Stimulated activated CD8-positive, alpha-beta memory T cell treated with anti-CD3 and anti-CD28 coated beads, Interleukin-12 subunit alpha, Interleukin-12 subunit beta, amount 100 ng/mL, for 4 hours (primary cell): ENCODE results near the gene LPIN1.
"Not testable (repeated sequence)": the region's sequence is repeated elsewhere in the genome, so short reads cannot be mapped to it uniquely, and the experiment has no call there.

Experiments
- DNase-seq: peaks from one replicate; pipeline ENCODE4 v3.0.0-alpha.2; 2020; ENCODE audit warnings: low read depth

Gene LPIN1

DNA sequence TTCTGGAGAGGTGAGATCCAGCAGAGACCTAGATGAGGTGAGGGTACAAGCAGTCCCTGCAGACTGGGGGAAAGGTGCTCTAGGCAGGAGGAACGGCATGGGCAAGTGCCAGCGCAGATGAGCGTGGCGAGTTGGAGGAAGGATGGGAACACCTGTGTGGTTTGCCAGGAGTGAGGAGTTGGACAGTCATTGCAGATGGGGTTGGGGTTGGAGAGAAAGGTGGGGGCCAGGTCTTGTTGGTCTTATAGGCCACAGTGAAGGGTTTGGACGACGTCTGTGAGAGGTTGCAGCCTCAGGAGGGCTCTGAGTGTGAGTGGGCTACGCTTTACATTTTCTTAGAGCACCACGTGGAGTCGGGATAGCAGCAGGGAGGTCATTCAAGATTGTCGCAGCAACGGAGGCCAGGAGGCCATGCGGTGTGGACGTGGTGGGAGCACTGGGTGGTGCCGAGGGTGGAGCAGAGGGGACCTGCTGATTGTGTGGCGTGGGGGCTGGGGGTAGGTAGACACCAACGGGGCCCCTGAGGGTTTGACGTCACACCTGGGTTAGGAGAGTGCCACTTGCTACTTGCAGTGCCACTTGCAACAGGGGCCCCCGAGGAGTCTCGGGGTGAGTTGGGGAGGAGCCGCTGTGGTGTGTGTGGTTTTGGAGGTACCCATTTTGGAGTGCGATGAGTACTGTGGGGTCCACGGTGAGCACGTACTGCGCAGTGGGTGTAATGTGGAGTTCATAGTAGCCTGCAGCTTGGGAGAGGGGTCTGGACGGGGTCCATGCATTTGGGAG is 66.2 kb downstream of the LPIN1 start:
- DNase-seq, result no peak

DNA sequence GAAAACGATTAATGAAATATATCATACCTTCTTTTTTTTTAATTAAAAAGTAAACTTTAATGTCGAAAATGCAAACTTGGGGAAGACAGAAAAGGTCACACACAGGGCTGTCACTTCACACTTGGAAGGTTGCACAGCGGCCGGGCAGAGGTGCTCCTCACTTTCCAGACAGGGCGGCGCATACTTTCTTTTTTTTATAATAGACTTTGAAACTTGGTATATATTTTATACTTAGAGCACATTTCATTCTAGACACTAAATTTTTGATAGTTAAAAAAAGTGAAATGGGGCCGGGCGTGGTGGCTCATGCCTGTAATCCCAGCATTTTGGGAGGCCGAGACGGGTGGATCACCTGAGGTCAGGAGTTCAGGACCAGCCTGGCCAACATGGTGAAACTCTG is 66.9 kb downstream of the LPIN1 start:
- DNase-seq, result not testable (repeated sequence)

DNA sequence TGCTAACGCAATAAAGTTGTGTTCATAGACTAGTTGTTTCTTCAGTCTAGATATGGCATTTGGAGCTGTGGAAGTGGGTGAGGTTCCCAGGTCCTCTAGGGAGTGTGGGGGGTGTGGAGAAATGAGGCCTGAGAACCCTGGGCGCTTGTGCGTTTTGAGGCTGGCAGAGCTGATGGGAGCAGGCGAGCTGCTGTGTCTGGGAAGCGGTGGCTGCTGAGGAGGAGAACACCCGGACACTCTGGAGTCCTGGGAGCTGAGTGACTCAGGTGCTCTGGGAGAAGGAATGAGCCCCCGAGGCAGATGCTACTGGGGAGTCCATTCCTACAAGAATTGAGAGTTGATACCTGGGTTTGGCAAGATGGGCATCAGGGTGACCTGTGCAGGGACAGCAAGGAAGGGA is 67.5 kb downstream of the LPIN1 start:
- no peak for DNase-seq

DNA sequence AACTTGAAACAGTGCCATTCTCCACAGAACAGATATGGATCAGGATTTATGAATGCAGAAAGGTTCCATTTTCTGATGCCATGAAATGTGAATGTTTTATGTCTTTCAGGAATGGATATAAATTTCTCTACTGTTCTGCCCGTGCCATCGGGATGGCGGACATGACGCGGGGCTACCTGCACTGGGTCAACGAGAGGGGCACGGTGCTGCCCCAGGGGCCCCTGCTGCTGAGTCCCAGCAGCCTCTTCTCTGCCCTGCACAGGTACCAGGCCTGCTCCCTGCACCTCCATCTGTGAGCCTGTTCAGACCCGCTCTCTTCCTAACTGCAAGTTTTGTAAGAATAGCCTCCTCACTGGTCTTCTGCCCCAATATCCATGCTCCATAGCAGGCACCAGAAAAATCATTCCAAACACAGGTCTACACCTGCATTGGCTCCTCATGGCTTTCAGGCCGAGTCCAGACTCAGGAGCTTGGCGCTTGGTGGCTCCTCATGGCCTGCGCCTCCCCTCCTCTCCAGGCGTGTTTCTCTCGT is 68.6 kb downstream of the LPIN1 start:
- DNase-seq, result no peak

DNA sequence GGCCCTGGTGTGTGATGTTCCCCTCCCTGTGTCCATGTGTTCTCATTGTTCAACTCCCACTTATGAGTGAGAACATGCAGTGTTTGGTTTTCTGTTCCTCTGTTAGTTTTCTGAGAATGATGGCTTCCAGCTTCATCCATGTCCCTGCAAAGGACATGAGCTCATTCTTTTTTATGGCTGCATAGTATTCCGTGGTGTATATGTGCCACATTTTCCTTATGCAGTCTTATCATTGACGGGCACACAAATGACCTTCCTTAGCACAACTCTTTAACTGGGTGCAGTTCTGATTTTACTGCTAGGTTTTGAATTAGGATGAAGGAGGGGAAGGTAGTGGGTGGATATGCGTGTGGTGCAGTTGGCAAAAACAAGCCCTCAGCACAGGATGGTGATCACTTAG is 70.5 kb downstream of the LPIN1 start:
- DNase-seq, result not testable (repeated sequence)

DNA sequence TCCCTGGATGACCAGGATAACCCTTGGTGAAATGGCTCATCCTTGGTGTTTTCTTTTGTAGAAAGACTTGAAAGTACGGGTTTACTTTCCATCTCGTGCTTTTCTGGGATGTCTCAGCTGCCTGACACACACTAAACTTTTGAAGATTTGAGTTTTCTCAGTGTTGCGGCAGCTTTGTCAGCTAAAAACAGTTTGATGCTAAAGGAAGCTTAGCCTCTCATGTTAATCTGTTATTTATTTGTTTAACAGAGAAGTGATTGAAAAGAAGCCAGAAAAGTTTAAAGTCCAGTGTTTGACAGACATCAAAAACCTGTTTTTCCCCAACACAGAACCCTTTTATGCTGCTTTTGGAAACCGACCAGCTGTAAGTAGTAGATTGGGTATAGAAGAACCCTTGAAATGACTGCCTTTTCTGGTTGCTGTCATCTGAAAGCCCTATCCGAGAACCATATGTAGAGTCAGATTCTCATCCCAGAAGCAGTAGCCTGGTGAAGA is 72.8 kb downstream of the LPIN1 start:
- DNase-seq, result no peak

DNA sequence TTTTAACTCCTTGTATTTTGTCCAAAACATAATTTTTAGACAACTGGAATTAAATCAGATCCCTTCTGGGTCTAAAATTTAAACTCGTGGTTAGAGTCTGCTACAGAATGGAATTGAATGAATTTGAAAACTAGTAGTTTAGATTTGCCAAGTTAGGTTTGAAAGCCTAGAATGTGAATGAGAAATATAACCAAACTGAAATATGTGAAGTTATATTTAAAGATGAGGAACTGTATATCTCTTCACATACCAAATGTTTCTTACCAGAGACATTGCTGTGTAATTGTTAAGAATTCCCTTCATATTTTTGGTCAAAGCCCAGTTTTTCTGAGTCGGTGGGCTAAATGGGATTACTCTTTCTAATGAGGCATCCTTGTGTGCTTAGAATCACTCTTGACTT is 74.2 kb downstream of the LPIN1 start:
- no peak for DNase-seq

DNA sequence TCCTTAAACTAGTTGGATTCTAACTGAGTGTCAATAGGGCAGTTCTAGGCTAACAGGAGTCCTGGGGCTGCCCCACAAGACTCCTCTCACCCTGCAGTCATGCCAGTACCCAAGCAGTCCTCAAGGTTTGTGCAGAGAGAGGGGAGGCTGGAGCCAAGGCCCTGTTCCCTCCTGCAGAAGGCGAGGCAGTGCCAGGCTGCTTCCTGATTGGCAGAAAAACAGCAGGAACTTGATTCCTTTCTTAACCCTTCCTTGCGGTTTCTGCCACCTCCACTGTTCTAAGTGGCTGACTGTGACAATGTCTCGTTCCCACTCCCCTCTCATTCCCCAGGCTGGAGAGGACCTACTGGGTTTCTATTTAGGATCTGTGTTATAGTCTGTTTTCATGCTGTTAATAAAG is 75.3 kb downstream of the LPIN1 start:
- no peak for DNase-seq

DNA sequence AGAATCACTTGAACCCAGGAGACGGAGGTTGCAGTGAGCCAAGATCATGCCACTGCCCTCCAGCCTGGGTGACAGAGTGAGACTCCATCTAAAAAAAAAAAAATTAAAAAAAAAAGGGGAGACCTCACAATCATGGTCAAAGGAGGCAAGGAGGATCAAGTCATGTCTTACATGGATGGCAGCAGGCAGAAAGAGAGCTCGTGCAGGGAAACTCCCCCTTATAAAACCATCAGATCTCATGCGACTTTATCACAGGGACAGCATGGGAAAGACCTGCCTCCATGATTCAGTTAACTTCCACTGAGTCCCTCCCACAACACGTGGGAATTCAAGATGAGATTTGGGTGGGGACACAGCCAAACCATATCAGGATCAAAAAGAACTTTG is 75.9 kb downstream of the LPIN1 start:
- DNase-seq, result not testable (repeated sequence)

DNA sequence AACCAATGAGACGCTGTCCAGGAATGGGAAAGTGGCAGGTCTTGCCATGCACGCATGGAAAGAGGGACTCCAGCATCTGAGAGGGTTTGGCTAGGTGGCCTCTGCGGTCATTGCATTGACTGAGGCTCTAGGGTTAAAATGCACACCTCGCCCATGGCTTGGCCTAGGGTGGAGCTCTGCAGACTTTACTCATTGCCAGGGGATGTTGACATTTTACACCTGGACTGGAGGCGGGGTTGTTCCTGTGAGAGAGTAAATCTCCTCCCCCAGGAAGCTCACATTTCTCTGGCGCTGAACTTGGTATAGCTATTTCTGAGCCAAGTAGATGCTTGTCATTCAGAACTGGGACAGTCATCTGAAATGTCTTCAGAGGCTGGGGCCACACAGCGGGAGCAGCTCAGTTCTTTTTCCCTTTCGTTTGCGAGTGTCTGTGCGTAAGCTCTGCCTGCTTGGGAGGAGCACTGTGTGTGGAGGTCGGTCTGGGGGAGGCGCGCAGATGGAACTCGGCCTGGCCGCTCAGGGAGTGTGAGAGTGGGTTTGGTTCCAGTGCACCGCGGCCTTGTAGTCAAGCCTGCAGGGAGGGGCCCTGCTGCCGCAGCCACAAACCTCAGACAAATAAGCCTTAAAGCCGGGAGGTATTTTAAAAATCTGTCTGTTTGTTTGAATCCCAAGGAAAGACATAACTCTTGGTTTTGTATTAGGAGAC is 76.5 kb downstream of the LPIN1 start:
- no peak for DNase-seq

DNA sequence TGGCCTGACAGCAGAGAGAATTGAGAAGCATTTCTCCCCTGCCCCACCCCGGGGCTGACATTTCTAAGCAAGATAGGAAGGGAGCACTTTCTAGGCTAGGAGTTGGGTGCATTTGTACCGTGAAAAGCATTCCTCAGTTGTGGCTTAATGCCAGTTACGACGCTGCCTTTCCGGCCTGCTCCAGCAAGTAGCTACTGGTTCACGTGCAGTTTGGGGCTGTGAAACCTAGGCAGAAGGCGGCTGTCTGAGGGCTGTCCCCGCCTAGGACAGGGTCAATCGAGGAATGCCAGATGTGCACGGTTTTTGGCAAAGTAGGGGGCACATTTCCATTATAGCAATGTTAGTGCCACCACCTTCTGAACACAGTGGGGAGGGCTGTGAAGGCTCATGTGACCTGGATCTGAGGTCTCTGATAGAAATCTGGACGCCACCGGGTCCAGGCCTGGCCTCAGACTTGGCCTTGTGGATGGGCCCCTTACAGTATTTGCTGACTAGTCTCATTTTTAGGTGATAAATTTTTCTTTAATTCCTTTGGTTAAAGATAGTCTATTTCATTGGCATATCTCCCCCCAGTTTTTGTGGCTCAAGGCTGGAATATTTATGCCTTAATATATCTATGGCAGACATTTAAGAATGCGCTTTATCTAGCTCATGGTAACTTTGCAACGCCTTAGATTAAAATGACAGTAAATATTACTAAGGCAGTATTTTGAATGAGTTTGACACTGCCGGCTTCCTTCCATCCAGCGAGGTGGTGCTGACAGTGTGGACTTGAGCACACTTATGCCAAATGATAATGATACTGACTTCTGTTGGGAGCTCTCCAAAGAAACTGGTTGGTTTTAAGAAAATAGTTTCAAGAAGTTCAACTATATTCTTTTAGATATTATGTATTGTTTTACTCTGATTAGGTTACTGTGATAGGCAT is 78.7 kb downstream of the LPIN1 start:
- DNase-seq, result no peak

DNA sequence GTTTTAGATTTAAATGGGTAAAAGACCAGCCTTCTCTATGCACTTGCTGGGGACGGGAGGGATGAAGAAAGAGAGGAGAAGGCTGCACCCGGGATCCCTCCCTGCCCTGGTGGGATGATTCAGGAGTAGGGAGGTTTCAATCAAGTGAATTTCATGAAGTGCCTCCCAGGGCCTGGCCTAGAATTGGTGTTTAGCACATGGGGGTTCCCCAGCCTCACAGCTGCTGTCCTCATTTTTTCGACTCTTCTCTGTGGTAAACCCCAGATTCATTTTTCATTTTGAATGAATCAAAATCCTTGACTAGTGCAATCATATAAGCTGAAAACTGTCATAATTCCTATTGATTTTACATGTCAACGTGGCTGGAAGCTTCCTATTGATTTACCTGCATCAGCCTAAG is 81.1 kb downstream of the LPIN1 start:
- DNase-seq, result no peak

DNA sequence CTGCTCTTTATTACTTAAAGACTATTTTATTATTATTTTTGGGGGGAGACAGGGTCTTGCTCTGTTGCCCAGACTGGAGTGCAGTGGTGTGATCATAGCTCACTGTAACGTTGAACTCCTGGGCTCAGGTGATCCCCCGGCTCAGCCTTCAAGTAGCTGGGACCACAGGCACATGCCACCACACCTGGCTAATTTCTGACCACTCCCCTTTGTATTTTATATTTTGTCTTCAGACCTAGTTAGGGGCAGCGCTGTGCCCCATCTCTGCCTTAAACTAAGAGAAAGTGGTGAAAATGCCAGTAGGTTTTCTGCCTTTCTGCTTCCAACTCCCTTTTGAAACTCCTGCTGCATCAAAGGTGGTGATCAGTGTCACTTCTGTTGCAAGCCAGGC is 82.5 kb downstream of the LPIN1 start:
- no peak for DNase-seq

DNA sequence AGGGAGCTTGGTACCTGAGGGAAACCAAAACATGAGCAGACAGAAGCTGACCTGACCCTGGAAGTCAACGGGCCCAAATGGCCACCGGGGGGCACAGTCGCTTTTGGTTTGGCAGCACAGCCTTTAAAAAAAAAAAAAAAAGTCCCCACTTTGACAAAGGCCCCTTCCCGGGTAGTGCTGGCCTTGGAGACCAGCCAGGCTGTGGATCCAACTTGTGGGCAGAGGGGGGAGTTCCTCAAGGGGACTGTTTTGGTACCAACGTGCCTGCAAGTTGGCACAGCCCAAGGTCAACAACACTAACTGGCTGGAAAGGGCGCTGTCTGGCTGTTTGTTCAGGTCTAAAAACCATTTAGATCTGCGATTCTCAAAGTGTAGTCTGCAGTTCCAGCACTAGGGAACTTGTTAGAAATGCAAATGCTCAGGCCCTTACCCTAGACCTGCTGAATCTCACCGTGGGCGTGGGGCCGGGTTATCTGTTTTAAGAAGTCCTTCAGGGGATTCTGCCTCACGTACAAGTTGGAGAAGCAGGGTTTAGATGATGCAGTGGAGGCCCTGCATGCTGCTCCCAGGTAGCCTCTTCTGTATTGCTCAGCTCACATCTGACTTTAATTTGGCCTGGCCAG is 83.0 kb downstream of the LPIN1 start:
- DNase-seq, result peak; percentile 17

DNA sequence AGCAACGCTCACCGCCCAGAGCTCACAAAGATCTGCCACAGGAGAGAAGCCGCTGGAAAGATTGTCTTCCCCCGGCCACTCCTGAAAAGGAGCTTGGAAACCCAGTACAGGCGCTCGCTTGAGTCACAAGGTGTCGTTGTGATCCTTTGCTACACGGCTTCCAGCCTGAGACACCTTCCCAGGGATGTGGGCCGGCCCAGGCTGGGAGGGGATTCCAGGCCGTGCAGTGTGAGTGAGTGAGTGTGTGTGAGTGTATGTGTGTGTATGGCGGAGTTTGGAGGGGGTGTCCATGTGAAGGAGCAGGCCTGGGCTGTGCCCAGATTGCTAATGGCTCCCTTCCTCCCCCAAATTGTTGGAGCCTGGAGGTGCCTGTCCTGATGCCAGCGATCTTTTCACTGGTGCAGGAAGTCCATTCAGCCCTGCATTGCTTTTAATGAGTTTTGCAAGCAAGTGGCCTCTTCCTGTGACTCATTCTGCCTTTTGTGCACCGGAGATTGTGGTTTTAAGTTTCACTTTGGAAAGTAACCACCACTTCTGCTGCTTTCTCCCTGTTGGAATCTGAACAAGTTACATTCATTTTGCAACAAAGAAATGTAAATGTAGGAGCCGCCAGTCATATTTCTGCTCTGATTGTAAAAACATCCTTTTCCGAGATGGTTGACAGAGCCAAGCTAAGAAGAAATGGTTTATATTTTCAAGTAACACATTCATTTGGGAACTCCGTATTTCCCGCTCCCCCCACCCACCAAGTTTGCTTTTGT is 83.7 kb downstream of the LPIN1 start:
- peak; percentile 11 for DNase-seq

DNA sequence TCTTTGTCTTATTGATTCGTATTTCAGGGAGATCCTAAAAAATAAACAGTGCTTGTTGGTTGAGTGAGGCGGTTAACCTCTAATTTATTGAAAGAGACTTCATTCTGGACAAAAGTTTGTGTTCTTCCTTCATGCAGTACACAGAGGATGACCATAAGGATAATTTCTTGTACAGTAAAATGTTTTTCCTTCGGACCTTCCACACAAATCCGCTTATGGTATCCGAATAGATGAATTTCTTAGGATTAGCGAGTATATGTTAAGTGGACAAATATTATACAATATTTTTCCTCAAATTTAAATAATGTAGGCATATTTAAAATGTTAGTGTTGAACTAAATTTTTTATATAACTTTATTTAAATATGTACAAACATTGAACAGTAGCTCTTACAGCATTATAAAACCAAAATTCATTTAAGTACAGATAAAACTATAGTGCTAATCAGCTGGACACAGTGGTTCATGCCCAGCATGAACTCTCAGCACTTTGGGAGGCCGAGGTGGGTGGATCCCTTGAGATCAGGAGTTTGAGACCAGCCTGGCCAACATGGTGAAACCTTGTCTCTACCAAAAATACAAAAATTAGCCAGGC is 84.4 kb downstream of the LPIN1 start:
- no peak for DNase-seq

DNA sequence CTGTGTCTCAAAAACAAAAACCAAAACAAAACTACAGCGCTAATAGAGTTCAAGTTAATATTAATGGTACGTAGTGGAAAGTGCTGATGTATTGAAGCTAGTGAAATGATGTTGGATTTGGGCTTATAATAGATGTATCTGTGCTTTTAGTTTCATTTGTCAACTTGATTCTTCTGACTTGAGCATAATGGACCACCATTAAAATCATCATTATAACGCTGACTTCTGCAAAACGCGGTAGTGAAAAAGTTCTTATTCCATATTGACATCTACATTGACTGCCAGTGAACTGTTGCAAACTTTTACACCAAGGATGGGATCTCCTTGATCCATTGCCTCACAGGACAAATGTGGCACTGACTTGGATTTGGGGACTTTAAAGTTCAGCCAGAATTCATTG is 85.0 kb downstream of the LPIN1 start:
- no peak for DNase-seq

DNA sequence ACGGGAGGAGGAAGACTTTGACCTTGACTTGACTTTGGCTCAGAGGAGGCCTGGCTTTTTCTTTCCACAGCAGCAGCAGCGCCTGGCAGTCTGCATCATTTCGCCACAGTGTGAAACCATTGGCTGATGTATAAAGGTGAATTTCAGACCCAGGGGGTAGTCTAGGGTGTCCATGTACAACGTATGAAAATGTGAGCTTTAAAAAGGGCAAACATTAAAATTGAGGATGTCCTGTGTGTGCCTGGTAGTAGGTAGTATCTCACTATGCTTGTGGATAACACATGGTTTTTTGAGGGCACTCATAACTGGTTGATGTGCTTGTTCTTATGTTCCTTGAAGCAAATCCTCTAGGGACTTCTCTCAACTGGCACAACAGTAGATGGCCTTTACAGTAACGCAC is 86.1 kb downstream of the LPIN1 start:
- no peak for DNase-seq

DNA sequence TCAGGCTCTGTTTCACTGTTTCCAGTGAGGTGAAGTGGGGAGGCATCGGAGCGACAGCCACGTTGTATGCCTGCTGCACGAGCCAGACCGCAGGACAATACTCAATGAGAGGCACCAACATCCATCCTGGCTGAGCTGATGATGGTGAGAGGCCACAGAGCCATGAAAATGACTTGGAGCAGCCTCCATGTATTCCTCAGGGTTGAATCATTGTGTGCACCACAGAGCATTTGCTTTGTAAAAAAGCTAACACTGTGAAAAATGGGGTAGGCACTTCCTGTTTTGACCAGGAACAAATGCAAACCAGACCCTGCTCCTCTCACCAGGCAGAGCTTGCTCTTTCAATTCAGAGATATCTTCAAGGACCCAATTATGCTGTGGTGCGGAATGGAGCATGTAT is 87.2 kb downstream of the LPIN1 start:
- DNase-seq, result no peak

DNA sequence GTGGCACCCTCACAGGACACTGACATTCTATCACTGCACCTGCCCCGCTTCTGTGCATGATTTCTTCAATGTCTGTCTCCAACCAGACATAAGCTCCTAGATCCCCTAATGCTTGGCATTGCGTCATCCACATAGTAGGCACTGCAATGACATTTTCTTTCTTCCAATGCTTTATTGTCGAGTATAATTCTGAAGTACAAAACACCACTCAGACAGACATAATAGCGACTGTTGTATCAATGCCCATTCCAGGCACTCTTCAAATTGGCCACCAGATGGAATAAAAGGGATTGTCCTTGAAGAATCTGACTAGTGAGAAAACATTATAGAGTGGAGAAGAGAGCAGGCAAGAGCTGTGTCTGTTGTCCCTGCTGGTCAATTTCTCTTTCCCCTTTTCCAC is 89.0 kb downstream of the LPIN1 start:
- DNase-seq, result no peak
